ENCODE results near the gene PLCH2.

Gene PLCH2

DNA sequence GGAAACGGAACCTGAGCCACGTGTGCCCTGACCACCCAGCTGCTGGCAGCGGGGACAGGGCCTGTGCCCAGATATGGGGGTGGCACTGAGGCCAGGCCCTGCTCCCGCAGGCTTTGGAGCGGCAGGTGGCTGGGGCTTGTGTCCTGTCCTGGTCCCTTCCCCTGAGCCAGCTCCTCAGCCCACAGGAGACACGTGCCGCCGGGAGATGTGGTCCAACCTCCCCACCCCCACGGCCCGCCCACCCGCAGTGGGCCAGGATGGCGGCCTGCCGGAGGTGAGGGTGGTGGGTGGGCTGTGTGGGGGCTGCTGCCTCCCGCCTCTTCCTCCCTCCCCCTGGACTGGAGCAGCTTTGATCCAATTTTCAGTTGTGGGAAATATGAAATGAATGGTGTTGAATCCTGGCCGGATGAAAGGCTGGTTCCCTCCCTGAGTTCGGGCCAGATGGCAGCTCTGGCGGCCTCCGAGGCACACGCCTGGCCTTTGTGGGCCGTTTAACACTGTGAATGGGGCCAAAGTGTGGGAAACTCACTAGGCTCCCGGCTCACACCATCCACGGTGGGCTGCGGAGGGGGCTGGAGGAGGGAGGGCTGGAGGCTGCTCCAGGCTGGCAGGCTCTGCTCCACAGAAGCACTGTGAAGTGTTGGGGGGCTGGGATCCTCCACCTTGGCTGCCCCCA is 56.5 kb downstream of the PLCH2 start:
- Histone ChIP-seq H3K27me3 (ENCODE audit: insufficient read depth, low read length) (0 out of 2 replicates have a peak, but pooled peaks cover 9% of the 10 kb centered on the region), H3K36me3 (ENCODE audit: insufficient read depth, low read length) (no peaks in the 10 kb centered on the region), H3K9me3 (ENCODE audit: low read length) (no peaks in the 10 kb centered on the region), H3K79me2 (ENCODE audit: insufficient read depth, low read length) (no peaks in the 10 kb centered on the region), H4K20me1 (ENCODE audit: insufficient read depth, low read length) (no peaks in the 10 kb centered on the region), H3K4me1 (ENCODE audit: insufficient read depth, low read length, severe bottlenecking) (no peaks in the 10 kb centered on the region), H3K9me2 (ENCODE audit: low read depth, low read length) (no peaks in the 10 kb centered on the region), H3K27ac (ENCODE audit: low read depth, low read length, poor library complexity, severe bottlenecking) (no peak overlapping the region), H3K4me2 (ENCODE audit: low read length) (no peak overlapping the region), H2AFZ (ENCODE audit: low read length) (no peak overlapping the region), H3K9ac (ENCODE audit: low read length) (no peak overlapping the region), H3K4me3 (ENCODE audit: low read depth, low read length, poor library complexity, severe bottlenecking) (no peak overlapping the region), H3F3A (ENCODE audit: insufficient read depth, low read length) (no peaks in the 10 kb centered on the region)
- TF ChIP-seq, protein P1, sequence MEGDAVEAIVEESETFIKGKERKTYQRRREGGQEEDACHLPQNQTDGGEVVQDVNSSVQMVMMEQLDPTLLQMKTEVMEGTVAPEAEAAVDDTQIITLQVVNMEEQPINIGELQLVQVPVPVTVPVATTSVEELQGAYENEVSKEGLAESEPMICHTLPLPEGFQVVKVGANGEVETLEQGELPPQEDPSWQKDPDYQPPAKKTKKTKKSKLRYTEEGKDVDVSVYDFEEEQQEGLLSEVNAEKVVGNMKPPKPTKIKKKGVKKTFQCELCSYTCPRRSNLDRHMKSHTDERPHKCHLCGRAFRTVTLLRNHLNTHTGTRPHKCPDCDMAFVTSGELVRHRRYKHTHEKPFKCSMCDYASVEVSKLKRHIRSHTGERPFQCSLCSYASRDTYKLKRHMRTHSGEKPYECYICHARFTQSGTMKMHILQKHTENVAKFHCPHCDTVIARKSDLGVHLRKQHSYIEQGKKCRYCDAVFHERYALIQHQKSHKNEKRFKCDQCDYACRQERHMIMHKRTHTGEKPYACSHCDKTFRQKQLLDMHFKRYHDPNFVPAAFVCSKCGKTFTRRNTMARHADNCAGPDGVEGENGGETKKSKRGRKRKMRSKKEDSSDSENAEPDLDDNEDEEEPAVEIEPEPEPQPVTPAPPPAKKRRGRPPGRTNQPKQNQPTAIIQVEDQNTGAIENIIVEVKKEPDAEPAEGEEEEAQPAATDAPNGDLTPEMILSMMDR (IDR thresholded peaks at IDR 0.05; ENCODE audit: low read length): no peak
- TF ChIP-seq EZH2 (IDR thresholded peaks at IDR 0.05; ENCODE audit: borderline replicate concordance, low read length): no peak

DNA sequence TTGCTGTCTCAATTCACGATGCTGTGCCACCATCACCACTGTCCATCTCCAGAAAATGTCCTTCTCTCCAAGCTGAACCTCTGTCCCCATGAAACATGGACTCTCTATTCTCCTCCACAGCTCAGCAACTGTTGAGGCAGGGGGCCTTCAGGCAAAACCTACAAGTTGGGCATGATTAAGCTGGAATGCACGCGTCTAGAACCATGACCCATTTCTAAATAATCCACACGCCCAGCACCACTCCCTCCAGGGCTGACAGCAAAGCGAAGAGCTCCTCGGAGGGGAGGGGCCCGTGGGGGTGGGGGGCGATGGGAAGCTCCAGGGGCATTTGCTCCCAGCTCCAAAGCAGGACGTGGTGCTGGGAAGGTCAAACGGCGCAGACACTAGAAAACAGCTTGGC is 57.3 kb downstream of the PLCH2 start:
- Histone ChIP-seq H3K27ac (ENCODE audit: low read depth, low read length, poor library complexity, severe bottlenecking) (no peak overlapping the region), H3K79me2 (ENCODE audit: insufficient read depth, low read length) (no peaks in the 10 kb centered on the region), H3K9me2 (ENCODE audit: low read depth, low read length) (no peaks in the 10 kb centered on the region), H3K4me3 (ENCODE audit: low read depth, low read length, poor library complexity, severe bottlenecking) (no peak overlapping the region), H3K4me1 (ENCODE audit: insufficient read depth, low read length, severe bottlenecking) (no peaks in the 10 kb centered on the region), H3K9ac (ENCODE audit: low read length) (no peak overlapping the region), H3K9me3 (ENCODE audit: low read length) (no peaks in the 10 kb centered on the region), H3K36me3 (ENCODE audit: insufficient read depth, low read length) (no peaks in the 10 kb centered on the region), H3K4me2 (ENCODE audit: low read length) (no peak overlapping the region), H3K27me3 (ENCODE audit: insufficient read depth, low read length) (0 out of 2 replicates have a peak, but pooled peaks cover 12% of the 10 kb centered on the region), H3F3A (ENCODE audit: insufficient read depth, low read length) (no peaks in the 10 kb centered on the region), H4K20me1 (ENCODE audit: insufficient read depth, low read length) (no peaks in the 10 kb centered on the region), H2AFZ (ENCODE audit: low read length) (no peak overlapping the region)
- TF ChIP-seq EZH2 (IDR thresholded peaks at IDR 0.05; ENCODE audit: borderline replicate concordance, low read length): no peak
- TF ChIP-seq, protein P1 (IDR thresholded peaks at IDR 0.05; ENCODE audit: low read length): no peak

DNA sequence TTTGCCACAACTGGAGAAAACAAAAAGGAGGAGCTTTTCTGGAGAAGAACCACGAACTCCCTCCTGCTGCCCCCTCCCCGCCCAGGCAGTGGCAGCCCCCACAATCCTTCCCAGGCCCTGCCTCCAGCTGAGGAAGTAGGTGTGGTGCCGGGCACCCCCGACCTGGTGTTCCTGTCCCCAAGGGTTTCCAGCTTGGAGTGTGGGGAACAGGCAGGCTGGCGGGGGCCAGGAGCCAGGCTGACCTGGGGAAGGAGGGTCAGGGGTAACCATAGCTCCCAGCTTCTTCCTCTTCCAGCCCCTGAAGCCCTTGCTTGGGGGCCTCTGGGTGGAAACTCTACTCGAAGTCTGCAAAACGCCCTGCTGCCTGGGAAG is 58.2 kb downstream of the PLCH2 start:
- H3K27ac ChIP-seq (ENCODE audit: low read depth, low read length, poor library complexity, severe bottlenecking): no peak overlapping the region
- no peak overlapping the region for H2AFZ ChIP-seq (ENCODE audit: low read length)
- no peak overlapping the region for H3K4me3 ChIP-seq (ENCODE audit: low read depth, low read length, poor library complexity, severe bottlenecking)
- no peaks in the 10 kb centered on the region for H3F3A ChIP-seq (ENCODE audit: insufficient read depth, low read length)
- H3K9ac ChIP-seq (ENCODE audit: low read length): no peak overlapping the region
- H3K27me3 ChIP-seq (ENCODE audit: insufficient read depth, low read length): 0 out of 2 replicates have a peak, but pooled peaks cover 15% of the 10 kb centered on the region
- no peaks in the 10 kb centered on the region for H3K9me3 ChIP-seq (ENCODE audit: low read length)
- no peaks in the 10 kb centered on the region for H3K9me2 ChIP-seq (ENCODE audit: low read depth, low read length)
- no peaks in the 10 kb centered on the region for H3K36me3 ChIP-seq (ENCODE audit: insufficient read depth, low read length)
- TF ChIP-seq EZH2 (IDR thresholded peaks at IDR 0.05; ENCODE audit: borderline replicate concordance, low read length): no peak
- TF ChIP-seq, protein P1 (IDR thresholded peaks at IDR 0.05; ENCODE audit: low read length): no peak
- no peaks in the 10 kb centered on the region for H3K79me2 ChIP-seq (ENCODE audit: insufficient read depth, low read length)
- H3K4me1 ChIP-seq (ENCODE audit: insufficient read depth, low read length, severe bottlenecking): no peaks in the 10 kb centered on the region
- H4K20me1 ChIP-seq (ENCODE audit: insufficient read depth, low read length): no peaks in the 10 kb centered on the region
- no peak overlapping the region for H3K4me2 ChIP-seq (ENCODE audit: low read length)
